Measurements from ENCODE around the gene XRCC2.
"Not testable (repeated sequence)": the region's sequence is repeated elsewhere in the genome, so short reads cannot be mapped to it uniquely, and the experiment has no call there.

Gene XRCC2

DNA sequence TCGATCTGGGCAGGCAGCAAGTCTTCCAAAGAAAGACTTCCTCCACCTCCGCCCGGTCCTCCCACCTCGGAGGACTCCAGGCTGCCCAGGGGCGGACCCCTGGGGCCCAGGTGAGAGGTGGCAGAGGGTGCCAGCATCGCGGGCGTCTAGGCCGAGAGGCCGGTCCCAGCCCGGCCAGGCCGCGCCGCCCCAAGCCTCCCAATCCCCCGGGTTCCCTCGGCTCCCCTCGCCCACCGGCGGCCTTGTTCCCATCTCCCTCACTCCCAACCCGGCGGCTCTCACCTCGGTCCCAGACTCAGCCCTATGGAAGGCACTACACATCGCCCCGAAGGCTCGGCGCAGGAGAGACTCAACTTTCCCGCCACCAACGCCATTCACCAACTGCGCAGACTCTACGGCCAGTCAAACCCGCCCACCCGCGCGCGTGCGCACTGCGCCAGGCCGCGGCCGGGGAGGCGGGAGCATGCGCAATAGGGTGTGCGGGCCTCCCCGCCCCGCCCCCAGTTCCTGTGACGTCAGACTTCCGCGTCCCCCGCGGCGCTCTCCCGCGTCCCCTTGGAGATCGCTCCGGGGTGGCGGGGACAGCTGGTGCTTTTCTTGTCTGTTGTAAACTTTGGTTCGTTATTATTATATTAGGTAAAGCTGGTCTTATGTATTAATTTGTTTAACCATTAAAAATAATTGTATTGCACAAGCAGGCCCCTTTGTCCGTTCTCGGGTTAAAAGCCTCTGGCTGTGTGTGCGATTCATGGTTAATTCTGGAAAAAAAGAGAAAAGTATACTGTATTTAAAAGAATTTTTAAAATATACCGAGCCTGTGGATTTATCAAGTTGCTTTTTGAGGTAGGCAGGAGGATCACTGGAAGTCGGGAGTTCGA lies at the start of gene XRCC2:
Gene XRCC2 (minus strand): TSS at position 383 of the 878 bp plus-strand sequence. CDS start 62 bp downstream, at position 321.
- peak; percentile 86 for DNase-seq (ENCODE audit: low read depth)

- no peak for DNase-seq (ENCODE audit: low read depth)
Measured at GRCh38 chr7:152723364-152723763, 47.4 kb upstream of the XRCC2 start.

- DNase-seq (ENCODE audit: low read depth), result not testable (repeated sequence)
Measured at GRCh38 chr7:152712412-152713042, 36.6 kb upstream of the XRCC2 start.

- DNase-seq (ENCODE audit: low read depth), result no peak
Measured at GRCh38 chr7:152711444-152711944, 35.6 kb upstream of the XRCC2 start.

GRCh38 chr7:152710153-152710442 lies 34.2 kb upstream of the XRCC2 start:
- DNase-seq (ENCODE audit: low read depth), result no peak

- no peak for DNase-seq (ENCODE audit: low read depth)
Measured at GRCh38 chr7:152709287-152710152, 33.6 kb upstream of the XRCC2 start.

GRCh38 chr7:152704796-152705384 lies 28.9 kb upstream of the XRCC2 start:
- no peak for DNase-seq (ENCODE audit: low read depth)

GRCh38 chr7:152699079-152699478 lies 23.1 kb upstream of the XRCC2 start:
- no peak for DNase-seq (ENCODE audit: low read depth)

GRCh38 chr7:152697268-152697974 lies 21.5 kb upstream of the XRCC2 start:
- not testable (repeated sequence) for DNase-seq (ENCODE audit: low read depth)

GRCh38 chr7:152692196-152692595 lies 16.3 kb upstream of the XRCC2 start:
- DNase-seq (ENCODE audit: low read depth), result not testable (repeated sequence)

- DNase-seq (ENCODE audit: low read depth), result no peak
Measured at GRCh38 chr7:152683297-152683696, 7.4 kb upstream of the XRCC2 start.

GRCh38 chr7:152677808-152678670 lies 2.1 kb upstream of the XRCC2 start:
- no peak for DNase-seq (ENCODE audit: low read depth)

- no peak for DNase-seq (ENCODE audit: low read depth)
Measured at GRCh38 chr7:152674860-152675758, 832 bp downstream of the XRCC2 start.

DNA sequence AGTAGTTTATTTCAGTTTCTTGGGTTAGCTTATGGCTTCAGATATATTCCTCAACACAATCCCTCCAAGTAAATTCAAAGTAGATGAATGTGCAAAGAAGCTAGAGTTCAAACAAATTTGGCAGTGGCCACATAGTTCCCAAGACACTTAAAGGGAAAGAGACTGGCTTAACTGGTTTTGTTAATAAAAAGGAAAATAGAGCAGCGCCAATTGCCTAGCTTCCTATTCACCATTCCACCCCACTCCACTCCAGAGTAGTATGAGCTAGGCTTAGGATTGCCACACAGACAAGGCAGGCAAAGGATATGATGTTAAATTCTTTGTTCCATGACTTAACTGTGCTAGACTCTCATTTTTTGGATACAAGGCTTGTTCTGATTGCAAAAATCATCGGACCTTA lies 2.0 kb downstream of the XRCC2 start:
- DNase-seq (ENCODE audit: low read depth), result no peak

DNA sequence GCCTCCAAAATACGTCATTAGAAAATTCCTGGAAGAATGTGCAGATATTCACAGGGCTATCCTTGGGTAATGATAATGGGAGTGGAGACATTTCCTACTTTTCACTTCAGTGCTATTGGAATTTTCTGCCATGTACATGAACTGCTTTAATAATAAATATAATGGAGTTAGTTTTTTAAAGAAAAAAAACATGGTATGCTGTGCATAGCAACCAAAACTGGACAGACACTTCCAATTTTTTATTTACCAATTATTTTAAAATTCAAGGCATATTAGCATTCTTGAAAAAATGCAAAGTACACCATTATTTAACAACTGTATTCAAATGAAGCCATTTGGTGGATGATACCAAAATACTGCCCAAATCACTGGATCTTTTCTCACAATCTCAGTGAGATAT lies 3.3 kb downstream of the XRCC2 start:
- no peak for DNase-seq (ENCODE audit: low read depth)

DNA sequence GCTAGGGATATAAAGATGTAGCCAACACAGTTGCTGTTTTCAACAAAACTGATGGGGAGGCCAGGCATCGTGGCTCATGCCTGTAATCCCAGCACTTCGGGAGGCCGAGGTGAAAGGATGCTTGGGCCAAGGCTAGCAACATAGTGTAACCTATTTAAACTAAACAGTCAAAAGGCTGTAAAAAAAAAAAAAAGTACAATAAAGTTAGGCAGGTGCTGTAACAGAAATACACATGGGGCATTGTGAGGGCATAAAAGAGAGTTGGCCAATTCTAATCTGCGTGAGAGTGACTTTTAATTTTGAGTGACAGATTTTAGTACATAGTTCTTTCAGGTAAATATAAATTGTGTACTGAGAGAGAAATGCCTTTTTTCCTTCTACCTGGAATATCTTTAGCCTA lies 6.2 kb downstream of the XRCC2 start:
- DNase-seq (ENCODE audit: low read depth), result no peak

- no peak for DNase-seq (ENCODE audit: low read depth)
Measured at GRCh38 chr7:152668975-152669374, 7.0 kb downstream of the XRCC2 start.

- peak; percentile 15 for DNase-seq (ENCODE audit: low read depth)
Measured at GRCh38 chr7:152667958-152668357, 8.0 kb downstream of the XRCC2 start.

DNA sequence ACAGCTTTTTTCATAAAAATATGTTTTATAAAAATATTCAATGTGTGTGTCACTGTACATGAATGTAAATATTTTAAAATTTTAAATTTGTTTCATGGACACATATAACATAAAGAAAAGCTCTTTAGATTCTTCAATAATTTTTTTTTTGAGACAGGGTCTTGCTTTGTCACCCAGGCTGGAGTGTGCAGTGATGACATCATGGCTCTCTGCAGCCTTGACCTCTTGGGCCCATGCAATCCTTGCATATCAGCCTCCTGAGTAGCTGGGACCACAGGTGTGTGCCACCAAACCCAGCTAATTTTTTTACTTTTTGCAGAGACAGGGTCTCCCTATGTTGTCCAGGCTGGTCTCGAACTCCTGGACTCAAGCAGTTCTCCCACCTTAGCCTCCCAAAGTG lies 9.9 kb downstream of the XRCC2 start:
- DNase-seq (ENCODE audit: low read depth), result no peak

Data from fibroblast of gingiva (primary cell).